ENCODE measurements around the gene VAV3.

The VAV3 gene

DNA sequence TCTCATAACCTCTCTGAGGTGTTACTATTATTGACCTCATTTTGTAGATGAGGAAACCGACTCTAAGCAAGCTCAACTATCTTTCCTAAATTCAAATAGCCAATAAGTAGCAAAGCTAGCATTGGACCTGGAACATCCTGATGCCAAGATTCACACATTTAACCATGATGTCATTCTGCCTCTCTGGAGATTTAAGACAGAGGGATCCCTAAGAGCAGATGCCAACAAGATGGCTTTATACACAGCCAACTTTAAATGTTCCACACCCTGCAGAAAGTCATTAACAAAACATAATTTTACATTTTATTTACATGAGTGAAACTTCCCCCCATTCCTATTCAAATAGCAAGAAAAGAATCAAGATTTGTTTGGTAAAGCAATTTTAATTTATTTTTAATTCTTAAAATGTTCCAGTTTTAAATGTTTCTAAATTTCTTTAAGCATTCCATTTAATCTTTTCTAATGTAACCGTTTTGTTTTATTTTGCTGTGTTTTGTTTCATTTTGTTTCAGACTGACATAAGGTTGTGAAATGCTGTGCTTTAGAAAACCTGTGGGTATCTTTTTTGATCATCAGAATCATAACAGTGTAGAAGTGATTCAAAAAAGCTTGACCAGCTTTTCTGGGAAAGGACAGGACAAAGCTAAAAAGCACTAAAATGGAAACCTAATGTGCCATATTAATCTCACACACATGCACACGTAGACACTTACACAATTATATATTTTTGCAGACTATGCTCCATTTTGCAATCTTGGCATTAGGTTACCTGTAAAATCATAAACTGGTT lies 7.6 kb upstream of the VAV3 start:
- DNase-seq (ENCODE audit: low read depth in 2 of 2) = no peak

- no peak for DNase-seq (ENCODE audit: low read depth in 2 of 2)
Measured at GRCh38 chr1:107966550-107966949, 1.6 kb upstream of the VAV3 start.

GRCh38 chr1:107964336-107965109 lies 457 bp downstream of the VAV3 start:
- DNase-seq (ENCODE audit: low read depth in 2 of 2) = peak in 1 of 2 donors; percentile 2

GRCh38 chr1:107963601-107964335 lies 1.2 kb downstream of the VAV3 start:
- DNase-seq (ENCODE audit: low read depth in 2 of 2) = peak in 1 of 2 donors; percentile 4

GRCh38 chr1:107963008-107963407 lies 2.0 kb downstream of the VAV3 start:
- no peak for DNase-seq (ENCODE audit: low read depth in 2 of 2)

GRCh38 chr1:107954719-107955415 lies 10.1 kb downstream of the VAV3 start:
- DNase-seq (ENCODE audit: low read depth in 2 of 2) = no peak

DNA sequence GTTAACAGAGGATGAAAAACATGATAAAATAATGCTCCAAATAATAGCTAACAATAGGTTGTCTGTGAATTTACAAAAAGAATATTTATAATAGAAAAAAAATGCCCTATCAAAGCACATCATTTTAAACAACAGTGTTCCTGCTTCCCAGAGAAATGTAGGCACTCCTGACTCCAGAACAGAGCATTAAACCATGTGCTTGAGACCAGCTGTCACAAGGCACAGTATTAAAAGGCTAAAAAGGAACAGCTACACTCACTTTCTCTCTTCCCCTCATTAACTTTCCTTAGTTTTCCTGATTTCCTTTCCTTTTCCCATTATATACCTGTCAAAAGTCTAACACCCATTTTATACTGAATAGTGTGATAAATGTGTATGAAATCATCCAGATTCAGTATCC lies 10.9 kb downstream of the VAV3 start:
- DNase-seq (ENCODE audit: low read depth in 2 of 2) = no peak

GRCh38 chr1:107953556-107953955 lies 11.4 kb downstream of the VAV3 start:
- DNase-seq (ENCODE audit: low read depth in 2 of 2) = no peak

DNA sequence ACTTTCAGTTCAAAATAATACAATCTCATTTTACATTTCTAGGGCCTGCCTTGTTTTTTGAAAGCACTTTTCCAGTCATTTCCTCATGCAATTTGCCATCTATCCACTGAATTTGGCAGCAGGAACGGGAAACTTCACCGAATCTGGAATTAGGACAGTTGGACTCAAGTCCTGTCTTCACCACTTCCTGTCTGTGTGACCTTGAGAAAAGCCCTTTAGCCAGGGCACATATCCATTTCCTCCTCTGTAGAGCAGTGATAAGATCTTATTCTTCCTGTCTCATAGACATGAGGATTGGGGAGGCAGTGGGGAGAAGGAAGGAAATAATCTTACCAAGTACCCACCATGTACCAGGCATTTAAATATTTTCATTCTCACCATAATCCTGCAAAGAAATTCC lies 12.0 kb downstream of the VAV3 start:
- DNase-seq (ENCODE audit: low read depth in 2 of 2) = no peak

DNA sequence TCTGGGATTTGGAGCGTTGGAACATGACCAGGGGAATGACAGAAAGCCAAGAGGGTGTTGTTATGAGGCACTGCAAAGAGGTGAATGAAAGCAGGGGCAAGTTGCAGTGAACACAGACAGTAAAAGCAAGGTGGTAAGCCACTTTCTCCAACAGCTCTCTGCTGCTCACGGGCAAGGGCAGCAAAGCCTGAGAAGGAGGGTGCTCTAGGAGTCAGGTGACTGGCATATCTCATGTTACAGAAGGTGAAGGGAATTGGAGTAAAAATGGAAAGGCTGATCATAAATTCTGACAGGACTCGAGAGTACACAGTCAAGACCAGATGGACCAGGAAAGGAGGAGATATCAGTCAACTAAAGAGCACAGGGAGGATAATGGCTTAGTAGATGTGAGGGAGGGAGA lies 14.5 kb downstream of the VAV3 start:
- DNase-seq (ENCODE audit: low read depth in 2 of 2) = no peak

GRCh38 chr1:107949467-107950253 lies 15.3 kb downstream of the VAV3 start:
- DNase-seq (ENCODE audit: low read depth in 2 of 2) = no peak

DNA sequence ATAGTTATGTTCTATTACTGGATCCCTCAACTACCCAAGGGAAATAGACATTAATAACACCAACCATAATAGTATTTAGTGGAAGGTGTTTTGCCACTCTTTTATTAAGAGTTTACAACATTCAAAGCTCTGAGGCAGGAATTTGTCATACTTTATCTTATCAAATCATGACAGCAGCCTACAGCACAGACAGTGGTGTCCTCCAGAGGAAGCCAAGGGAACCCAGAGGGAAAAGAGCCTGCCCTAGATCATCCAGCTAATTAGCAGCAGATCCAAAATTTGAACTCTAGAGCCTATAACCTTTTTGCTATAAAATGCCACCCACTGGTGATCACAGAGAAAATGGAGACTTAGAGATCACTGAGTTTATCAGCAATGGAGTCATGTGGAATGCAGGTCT lies 18.2 kb downstream of the VAV3 start:
- DNase-seq (ENCODE audit: low read depth in 2 of 2) = no peak

- no peak for DNase-seq (ENCODE audit: low read depth in 2 of 2)
Measured at GRCh38 chr1:107943694-107944093, 21.3 kb downstream of the VAV3 start.

DNA sequence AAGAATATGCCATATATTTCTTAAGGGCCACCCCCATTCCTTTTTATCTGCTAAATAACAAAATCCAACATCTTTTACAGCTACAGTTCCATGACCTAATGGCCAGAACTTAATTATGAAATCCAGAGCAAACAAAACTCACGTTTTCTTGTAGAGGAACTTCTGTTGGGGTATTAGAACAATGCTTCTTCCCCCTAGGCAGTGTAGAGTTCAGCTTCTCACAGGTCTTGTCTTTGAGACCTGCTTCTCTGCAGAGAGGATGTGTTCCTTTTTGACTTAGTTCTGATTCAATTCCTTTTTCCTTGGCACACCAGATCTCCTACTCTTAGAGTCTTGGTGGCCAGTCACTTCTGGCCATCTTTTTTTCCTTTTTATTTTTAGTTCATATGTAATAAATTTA lies 22.2 kb downstream of the VAV3 start:
- no peak for DNase-seq (ENCODE audit: low read depth in 2 of 2)

GRCh38 chr1:107941531-107941930 lies 23.4 kb downstream of the VAV3 start:
- no peak for DNase-seq (ENCODE audit: low read depth in 2 of 2)

DNA sequence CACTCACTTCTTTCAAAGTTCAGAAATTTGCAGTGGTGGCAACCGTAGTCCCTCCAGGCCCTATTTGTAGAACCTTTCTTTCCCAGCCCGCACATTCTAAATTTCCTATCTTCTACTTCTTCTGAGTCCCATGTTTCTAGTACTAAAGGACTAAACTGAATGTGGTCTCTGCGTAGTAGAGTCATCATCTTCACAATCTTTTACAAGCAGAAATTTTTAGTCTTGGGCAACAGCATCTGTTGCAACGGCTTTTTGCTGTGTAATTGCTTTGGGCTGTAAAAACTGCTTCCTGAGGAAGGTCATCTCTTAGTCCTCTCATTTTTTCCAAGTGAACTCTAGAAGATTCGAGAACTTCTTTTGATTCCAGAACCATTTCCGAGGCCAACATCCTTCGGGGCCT lies 23.9 kb downstream of the VAV3 start:
- DNase-seq (ENCODE audit: low read depth in 2 of 2) = no peak

DNA sequence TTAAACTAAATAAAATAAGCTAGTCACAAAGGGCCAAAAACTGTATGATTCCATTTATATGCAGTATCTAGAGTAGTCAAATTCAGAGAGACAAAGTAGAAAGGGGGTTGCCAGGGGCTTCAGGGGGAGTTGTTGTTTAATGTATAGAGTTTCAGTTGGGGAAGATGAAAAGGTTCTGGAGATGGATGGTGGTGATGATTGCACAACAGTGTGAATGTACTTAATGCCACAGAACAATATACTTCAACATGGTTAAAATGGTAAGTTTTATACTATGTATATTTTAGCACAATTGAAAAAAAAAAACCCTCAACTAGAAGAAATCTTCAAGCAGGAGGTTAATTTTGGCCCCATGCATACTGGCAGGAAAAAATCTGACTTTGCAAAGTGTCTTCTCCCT lies 24.3 kb downstream of the VAV3 start:
- DNase-seq (ENCODE audit: low read depth in 2 of 2) = no peak

DNA sequence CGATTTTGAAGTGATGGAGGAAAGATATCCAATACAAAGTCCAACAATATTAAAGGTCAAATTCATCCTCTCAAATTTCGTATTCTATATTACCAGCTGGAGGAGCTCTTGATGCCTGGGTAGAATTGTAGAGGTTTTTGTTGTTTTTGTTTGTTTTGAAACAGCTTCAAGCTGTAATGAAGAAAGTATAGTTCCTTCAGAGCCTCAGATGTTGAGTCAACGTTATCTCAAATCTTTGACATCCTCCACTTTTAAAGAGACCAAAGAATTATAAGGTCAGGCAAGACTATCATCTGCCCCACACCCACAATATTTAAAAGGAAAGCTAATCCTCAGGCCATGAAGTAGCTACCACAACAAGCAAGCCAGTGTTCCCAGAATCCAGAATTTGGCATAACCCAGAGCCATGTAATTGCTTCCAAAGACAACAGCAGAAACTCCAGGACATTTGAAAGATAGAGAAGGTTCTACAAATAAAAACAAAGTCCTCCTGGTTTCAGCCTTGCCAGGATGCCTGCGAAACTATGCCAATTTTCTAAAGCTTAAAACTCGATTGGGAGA lies 24.9 kb downstream of the VAV3 start:
- no peak for DNase-seq (ENCODE audit: low read depth in 2 of 2)

GRCh38 chr1:107939256-107939655 lies 25.7 kb downstream of the VAV3 start:
- no peak for DNase-seq (ENCODE audit: low read depth in 2 of 2)

Measured in stimulated activated CD8-positive, alpha-beta memory T cell treated with anti-CD3 and anti-CD28 coated beads, Interleukin-2, amount 100 ng/mL, for 1 hour (primary cell).